HepG2 (cell line): ENCODE measurements around the gene WDR91. TPM values are rescaled to one million over a fixed set of nuclear protein-coding genes. Genes with fewer than 3 reads are reported as not detected.
A peak's percentile ranks its signal among the peaks of the same experiment; 100 is the strongest.

Experiments
- BRF2 ChIP-seq: sonication (generic); formaldehyde crosslinking; IDR thresholded peaks from 2 replicates; pipeline ENCODE4 v1.8.1; 2022; ENCODE audit warnings: mild to moderate bottlenecking, missing genetic modification reagents
- CBX2 ChIP-seq, 2 experiments: fragments of 200-600 bp in 1 of 2; sonication (generic); formaldehyde crosslinking in 1 of 2; IDR thresholded peaks; 2 replicates each; pipeline versions ENCODE4 v1.7.0 to v1.8.1; 2018 to 2022; ENCODE audit warnings: low read depth in 2 of 2, low read length in 1 of 2, mild to moderate bottlenecking in 1 of 2, missing genetic modification reagents in 1 of 2
- CENPBD1 ChIP-seq: sonication (generic); formaldehyde crosslinking; IDR thresholded peaks from 2 replicates; pipeline ENCODE4 v1.8.0; 2022; ENCODE audit warnings: missing genetic modification reagents, low read depth, mild to moderate bottlenecking, borderline replicate concordance
- DNMT3B ChIP-seq: conservative IDR thresholded peaks from 2 replicates; pipeline ENCODE4 v1.6.1; 2016; ENCODE audit warnings: missing biosample characterization, control low read depth
- FOXC1 ChIP-seq: sonication (generic); formaldehyde crosslinking; IDR thresholded peaks from 2 replicates; pipeline ENCODE4 v1.8.0; 2022; ENCODE audit warnings: mild to moderate bottlenecking, missing genetic modification reagents, borderline replicate concordance
- GPN1 ChIP-seq: sonication (generic); formaldehyde crosslinking; IDR thresholded peaks from 2 replicates; pipeline ENCODE4 v1.5.1; 2020; ENCODE audit warnings: missing genetic modification reagents, borderline replicate concordance
- HDAC6 ChIP-seq: fragments of 200-600 bp; sonication (generic); IDR thresholded peaks from 2 replicates; pipeline ENCODE4 v1.7.0; 2017; ENCODE audit warnings: mild to moderate bottlenecking, antibody characterized with exemption, low read length, low read depth
- HNRNPUL1 ChIP-seq: fragments of 200-400 bp; formaldehyde crosslinking; IDR thresholded peaks from 2 replicates; pipeline ENCODE4 v1.6.1; 2017; ENCODE audit warnings: low read depth, mild to moderate bottlenecking, low read length, moderate library complexity
- MED1 ChIP-seq: sonication (generic); formaldehyde crosslinking; IDR thresholded peaks from 2 replicates; pipeline ENCODE4 v1.4.0; 2020; ENCODE audit warnings: missing genetic modification reagents
- NBN ChIP-seq: fragments of 450-650 bp; conservative IDR thresholded peaks from 2 replicates; pipeline ENCODE4 v1.6.1; 2017
- NCOA2 ChIP-seq: sonication (generic); formaldehyde crosslinking; IDR thresholded peaks from 2 replicates; pipeline ENCODE4 v1.8.0; 2022; ENCODE audit warnings: inconsistent platforms
- NR2F2 ChIP-seq: IDR thresholded peaks from 2 replicates; pipeline ENCODE4 v1.6.1; 2012; ENCODE audit warnings: low read depth, inconsistent platforms, borderline replicate concordance
- PATZ1 ChIP-seq: sonication (generic); formaldehyde crosslinking; IDR thresholded peaks from 2 replicates; pipeline ENCODE4 v1.4.0; 2020; ENCODE audit warnings: missing genetic modification reagents
- ZBTB25 ChIP-seq: IDR thresholded peaks from 2 replicates; pipeline ENCODE4 v1.6.1; 2018; ENCODE audit warnings: missing genetic modification reagents
- ZNF230 ChIP-seq: sonication (generic); formaldehyde crosslinking; IDR thresholded peaks from 2 replicates; pipeline ENCODE4 v1.4.0; 2020; ENCODE audit warnings: mild to moderate bottlenecking, missing genetic modification reagents
- ZNF276 ChIP-seq: sonication (generic); formaldehyde crosslinking; IDR thresholded peaks from 2 replicates; pipeline ENCODE4 v1.4.0; 2020; ENCODE audit warnings: mild to moderate bottlenecking, low read depth, missing genetic modification reagents
- ZNF496 ChIP-seq: sonication (generic); formaldehyde crosslinking; IDR thresholded peaks from 2 replicates; pipeline ENCODE4 v1.8.1; 2023; ENCODE audit warnings: mild to moderate bottlenecking, moderate library complexity, missing genetic modification reagents; ENCODE audit not compliant: insufficient replicate concordance
- ZNF598 ChIP-seq: sonication (generic); formaldehyde crosslinking; IDR thresholded peaks from 2 replicates; pipeline ENCODE4 v1.5.1; 2020; ENCODE audit warnings: mild to moderate bottlenecking, missing genetic modification reagents, borderline replicate concordance
- ZNF605 ChIP-seq: sonication (generic); formaldehyde crosslinking; IDR thresholded peaks from 2 replicates; pipeline ENCODE4 v1.8.0; 2022; ENCODE audit warnings: mild to moderate bottlenecking, missing genetic modification reagents
- ZNF619 ChIP-seq: sonication (generic); formaldehyde crosslinking; IDR thresholded peaks from 2 replicates; pipeline ENCODE4 v1.4.0; 2020; ENCODE audit warnings: mild to moderate bottlenecking, missing genetic modification reagents
- ZNF772 ChIP-seq: sonication (generic); formaldehyde crosslinking; IDR thresholded peaks from 2 replicates; pipeline ENCODE4 v1.5.0; 2020; ENCODE audit warnings: mild to moderate bottlenecking, missing genetic modification reagents
- ZNF816 ChIP-seq: sonication (generic); formaldehyde crosslinking; IDR thresholded peaks from 2 replicates; pipeline ENCODE4 v1.8.0; 2022; ENCODE audit warnings: missing genetic modification reagents, mild to moderate bottlenecking, borderline replicate concordance
- polyA plus RNA-seq, 8 experiments: library from polyadenylated mRNA; depleted of rRNA in 3 of 8; stranded (reverse) in 7 of 8; unstranded in 1 of 8; fragments of >200 nt; fragmentation: Illumina TruSeq in 4 of 8; extraction: Trizol in 4 of 8; gene quantifications; 2 replicates each; pipeline versions ENCODE4 v1.2.1 to v1.2.3, GENCODE V29; 2011 to 2016; ENCODE audit warnings: low read depth in 4 of 8, missing spikeins in 1 of 8, mixed read lengths in 1 of 8; ENCODE audit not compliant: insufficient read depth in 1 of 8
- total RNA-seq, 5 experiments: library from RNA; depleted of rRNA; stranded (reverse); fragments of >200 nt; fragmentation: Illumina TruSeq; extraction: Trizol; gene quantifications; 2 replicates each; pipeline ENCODE4 v1.2.3, GENCODE V29; 2016; ENCODE audit warnings: low read depth in 1 of 5

The WDR91 gene
- total and polyA plus RNA-seq, 2 of the 13 experiments (the other 11 are each of a cell fraction or from before 2014, with no cell fraction given), result 11.6 to 12.1 TPM

GRCh38 chr7:135217645-135218509, 6.6 kb upstream of the WDR91 start (continued):
- TF ChIP-seq ZNF598 (CRISPR knock-in tag) (no peak), DNMT3B (0 out of 2 replicates have a peak, but pooled peaks have one; percentile 42), NR2F2 (no peak), ZNF772 (CRISPR knock-in tag) (no peak), NCOA2 (CRISPR knock-in tag) (no peak; the same call in 1 of the 2 replicates), MED1 (CRISPR knock-in tag) (peak; percentile 47), ZNF816 (CRISPR knock-in tag) (no peak), ZNF230 (CRISPR knock-in tag) (no peak), GPN1 (CRISPR knock-in tag) (no peak), CBX2 (IDR thresholded peaks at IDR 0.05; ENCODE audit: low read depth, low read length) (no peak), CBX2 (CRISPR knock-in tag; IDR thresholded peaks at IDR 0.05; ENCODE audit: low read depth) (no peak), FOXC1 (CRISPR knock-in tag) (0 out of 2 replicates have a peak, but pooled peaks have one; percentile 41), NBN (no peak), ZNF619 (CRISPR knock-in tag) (no peak), ZBTB25 (CRISPR knock-in tag) (no peak), ZNF496 (no peak), HNRNPUL1 (0 out of 2 replicates have a peak, but pooled peaks have one; percentile 41), CENPBD1 (CRISPR knock-in tag) (no peak), ZNF605 (CRISPR knock-in tag) (peak; percentile 73; the same call in 1 of the 2 replicates), ZNF276 (no peak), HDAC6 (no peak), PATZ1 (no peak), BRF2 (no peak)
